Astrocyte of the spinal cord (primary cell): ENCODE measurements around the gene AFTPH.

Experiments used
- DNase-seq: peaks from one replicate; pipeline ENCODE4 v3.0.0; 2011; ENCODE audit warnings: low read depth, low spot score
- H3K4me3 ChIP-seq: 2 replicates; pipeline ENCODE4 v1.5.1; 2011; ENCODE audit warnings: low read depth, mild to moderate bottlenecking, low read length, moderate library complexity
- in situ Hi-C: cut with HindIII; loops from 2 replicates; pipeline ENCODE4 v1.10.0; 2017; ENCODE audit warnings: low sequenced_read_pairs
- TF ChIP-seq, protein P1 (sequence below): IDR thresholded peaks from 2 replicates; pipeline ENCODE4 v1.5.1; 2012; ENCODE audit warnings: low read depth, mild to moderate bottlenecking, low read length, inconsistent platforms

AFTPH gene

DNA sequence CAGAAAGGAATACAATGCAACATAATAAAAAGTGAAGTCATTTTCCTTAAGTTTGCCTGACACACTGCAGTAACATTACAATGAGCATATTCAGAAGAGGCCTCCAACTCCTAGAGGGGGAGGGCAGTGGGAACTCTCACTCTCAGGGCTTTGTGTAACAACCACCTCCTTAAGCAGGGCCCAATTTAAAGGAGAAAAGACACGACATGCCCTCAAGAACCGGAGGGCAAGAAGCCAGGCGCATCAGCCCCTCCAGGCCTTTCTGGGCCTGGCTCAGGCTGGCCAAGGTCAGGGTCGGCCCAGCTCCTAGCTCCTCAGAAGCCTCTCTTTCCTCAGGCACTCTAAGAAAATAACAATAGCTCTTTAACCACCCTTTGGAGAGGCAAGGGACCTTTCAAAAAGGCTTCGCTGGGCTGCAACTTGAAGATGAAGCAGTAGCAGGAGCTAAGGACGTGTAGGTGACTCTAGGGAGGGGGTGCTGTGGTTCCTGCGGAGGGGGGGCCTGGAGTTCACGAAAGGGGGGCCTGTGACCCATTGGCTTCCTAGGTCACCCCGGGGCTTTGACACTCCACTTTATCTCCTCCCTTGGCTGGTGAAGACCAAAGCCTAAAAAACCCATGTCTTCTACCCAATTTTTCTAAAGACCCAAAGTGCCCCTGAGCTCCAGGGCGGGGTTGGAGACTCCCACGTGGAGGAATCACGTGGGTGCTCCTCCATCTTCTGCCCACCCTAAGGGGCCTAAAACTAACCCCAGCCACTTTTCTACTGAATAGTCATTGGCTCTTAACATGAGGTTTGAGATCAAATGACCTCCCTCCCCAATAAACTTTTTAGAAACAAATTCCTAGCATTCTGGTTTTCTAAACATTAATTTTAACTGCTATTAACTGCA is 116.3 kb downstream of the AFTPH start:
- TF ChIP-seq, protein P1, sequence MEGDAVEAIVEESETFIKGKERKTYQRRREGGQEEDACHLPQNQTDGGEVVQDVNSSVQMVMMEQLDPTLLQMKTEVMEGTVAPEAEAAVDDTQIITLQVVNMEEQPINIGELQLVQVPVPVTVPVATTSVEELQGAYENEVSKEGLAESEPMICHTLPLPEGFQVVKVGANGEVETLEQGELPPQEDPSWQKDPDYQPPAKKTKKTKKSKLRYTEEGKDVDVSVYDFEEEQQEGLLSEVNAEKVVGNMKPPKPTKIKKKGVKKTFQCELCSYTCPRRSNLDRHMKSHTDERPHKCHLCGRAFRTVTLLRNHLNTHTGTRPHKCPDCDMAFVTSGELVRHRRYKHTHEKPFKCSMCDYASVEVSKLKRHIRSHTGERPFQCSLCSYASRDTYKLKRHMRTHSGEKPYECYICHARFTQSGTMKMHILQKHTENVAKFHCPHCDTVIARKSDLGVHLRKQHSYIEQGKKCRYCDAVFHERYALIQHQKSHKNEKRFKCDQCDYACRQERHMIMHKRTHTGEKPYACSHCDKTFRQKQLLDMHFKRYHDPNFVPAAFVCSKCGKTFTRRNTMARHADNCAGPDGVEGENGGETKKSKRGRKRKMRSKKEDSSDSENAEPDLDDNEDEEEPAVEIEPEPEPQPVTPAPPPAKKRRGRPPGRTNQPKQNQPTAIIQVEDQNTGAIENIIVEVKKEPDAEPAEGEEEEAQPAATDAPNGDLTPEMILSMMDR = no peak
- in situ Hi-C loops = no loop called here
- H3K4me3 ChIP-seq = no peak overlapping the region
- DNase-seq = no peak

DNA sequence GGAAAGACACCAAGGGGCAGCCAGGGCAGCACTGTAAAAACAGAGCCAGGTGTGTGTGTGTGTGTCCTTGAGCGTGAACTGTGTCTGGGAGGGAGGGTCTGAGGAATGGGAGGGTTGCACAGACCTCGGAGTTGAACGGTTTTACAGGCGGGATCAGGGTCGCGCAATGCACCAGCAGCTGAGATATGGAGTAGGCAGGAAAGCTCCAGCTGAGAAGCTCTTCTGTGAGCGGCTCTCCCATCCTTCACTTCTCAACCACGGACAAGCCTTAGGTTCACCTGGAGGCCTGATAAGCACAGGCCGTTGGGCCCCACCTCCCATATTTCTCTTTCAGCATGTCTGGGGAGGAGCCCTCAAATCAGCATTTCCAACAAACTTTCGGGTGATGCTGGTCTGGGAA is 117.5 kb downstream of the AFTPH start:
- no peak overlapping the region for H3K4me3 ChIP-seq
- DNase-seq = no peak
- TF ChIP-seq, protein P1 = no peak
- in situ Hi-C loops = no loop called here
